ENCODE measurements around the gene TDG. TPM values are rescaled to one million over a fixed set of nuclear protein-coding genes. Genes with fewer than 3 reads are reported as not detected.

Gene TDG
- total RNA-seq, 4 donors from 2014 or later = 18.9 to 24.3 (median 21.1) TPM

GRCh38 chr12:103956509-103957027 lies 9.1 kb upstream of the TDG start:
- 0 to 1% methylated on average over 18 to 23 of the region's 31 CpGs for WGBS, 2 donors
- no peak for TF ChIP-seq POLR2A (IDR thresholded peaks at IDR 0.05)
- TF ChIP-seq, protein P1, sequence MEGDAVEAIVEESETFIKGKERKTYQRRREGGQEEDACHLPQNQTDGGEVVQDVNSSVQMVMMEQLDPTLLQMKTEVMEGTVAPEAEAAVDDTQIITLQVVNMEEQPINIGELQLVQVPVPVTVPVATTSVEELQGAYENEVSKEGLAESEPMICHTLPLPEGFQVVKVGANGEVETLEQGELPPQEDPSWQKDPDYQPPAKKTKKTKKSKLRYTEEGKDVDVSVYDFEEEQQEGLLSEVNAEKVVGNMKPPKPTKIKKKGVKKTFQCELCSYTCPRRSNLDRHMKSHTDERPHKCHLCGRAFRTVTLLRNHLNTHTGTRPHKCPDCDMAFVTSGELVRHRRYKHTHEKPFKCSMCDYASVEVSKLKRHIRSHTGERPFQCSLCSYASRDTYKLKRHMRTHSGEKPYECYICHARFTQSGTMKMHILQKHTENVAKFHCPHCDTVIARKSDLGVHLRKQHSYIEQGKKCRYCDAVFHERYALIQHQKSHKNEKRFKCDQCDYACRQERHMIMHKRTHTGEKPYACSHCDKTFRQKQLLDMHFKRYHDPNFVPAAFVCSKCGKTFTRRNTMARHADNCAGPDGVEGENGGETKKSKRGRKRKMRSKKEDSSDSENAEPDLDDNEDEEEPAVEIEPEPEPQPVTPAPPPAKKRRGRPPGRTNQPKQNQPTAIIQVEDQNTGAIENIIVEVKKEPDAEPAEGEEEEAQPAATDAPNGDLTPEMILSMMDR (IDR thresholded peaks at IDR 0.05) = no peak
- no peak for DNase-seq (ENCODE audit: low spot score in 2 of 2)
- H3K4me3 ChIP-seq (ENCODE audit: low read depth, poor library complexity, severe bottlenecking) = peak overlapping the region; percentile 68
- intact Hi-C loops (cut with DNase I; ENCODE audit: low total_unique reads) = no loop called here

DNA sequence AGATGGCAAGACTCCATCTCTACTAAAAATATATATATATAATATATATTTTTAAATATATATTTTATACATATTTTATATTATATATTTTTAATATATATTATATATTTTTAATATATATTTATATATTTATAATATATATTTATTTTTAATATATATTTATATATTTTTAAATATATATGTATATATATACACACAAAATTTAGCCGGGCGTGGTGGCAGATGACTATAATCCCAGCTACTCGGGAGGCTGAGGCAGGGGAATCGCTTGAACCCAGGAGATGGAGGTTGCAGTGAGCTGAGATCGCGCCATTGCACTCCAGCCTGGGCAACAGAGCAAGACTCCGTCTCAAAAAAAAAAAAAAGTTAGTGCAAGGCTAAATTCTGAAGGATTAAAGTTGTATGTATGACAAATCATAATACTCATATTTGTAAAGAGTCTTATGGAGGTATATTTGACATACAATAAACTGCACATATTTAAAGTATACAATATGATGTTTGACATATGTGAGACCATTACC lies 7.7 kb upstream of the TDG start:
- WGBS, 2 donors = 85 to 88% methylated on average over 7 of the region's 7 CpGs
- DNase-seq (ENCODE audit: low spot score in 2 of 2) = no peak
- TF ChIP-seq, protein P1 (IDR thresholded peaks at IDR 0.05) = no peak
- TF ChIP-seq POLR2A (IDR thresholded peaks at IDR 0.05) = no peak
- intact Hi-C loops (cut with DNase I; ENCODE audit: low total_unique reads) = no loop called here
- H3K4me3 ChIP-seq (ENCODE audit: low read depth, poor library complexity, severe bottlenecking) = no peak overlapping the region

GRCh38 chr12:103958621-103959020 lies 7.1 kb upstream of the TDG start:
- WGBS, 2 donors = 71 to 72% methylated on average over 1 of the region's 1 CpG
- no peak overlapping the region for H3K4me3 ChIP-seq (ENCODE audit: low read depth, poor library complexity, severe bottlenecking)
- DNase-seq (ENCODE audit: low spot score in 2 of 2) = no peak
- TF ChIP-seq, protein P1 (IDR thresholded peaks at IDR 0.05) = no peak
- TF ChIP-seq POLR2A (IDR thresholded peaks at IDR 0.05) = no peak
- intact Hi-C loops (cut with DNase I; ENCODE audit: low total_unique reads) = no loop called here

GRCh38 chr12:103960616-103961227 lies 5.0 kb upstream of the TDG start:
- TF ChIP-seq, protein P1 (IDR thresholded peaks at IDR 0.05) = no peak
- no peak for TF ChIP-seq POLR2A (IDR thresholded peaks at IDR 0.05)
- intact Hi-C loops (cut with DNase I; ENCODE audit: low total_unique reads) = no loop called here
- H3K4me3 ChIP-seq (ENCODE audit: low read depth, poor library complexity, severe bottlenecking) = no peak overlapping the region
- WGBS, 2 donors = 65 to 70% methylated on average over 7 of the region's 7 CpGs
- no peak for DNase-seq (ENCODE audit: low spot score in 2 of 2)

- H3K4me3 ChIP-seq (ENCODE audit: low read depth, poor library complexity, severe bottlenecking) = no peak overlapping the region
- TF ChIP-seq POLR2A (IDR thresholded peaks at IDR 0.05) = no peak
- TF ChIP-seq, protein P1 (IDR thresholded peaks at IDR 0.05) = no peak
- intact Hi-C loops (cut with DNase I; ENCODE audit: low total_unique reads) = no loop called here
- WGBS, 2 donors = 26 to 32% methylated on average over 1 of the region's 1 CpG
- DNase-seq (ENCODE audit: low spot score in 2 of 2) = no peak
These were observed 3.2 kb upstream of the TDG start for GRCh38 chr12:103962493-103962892.

Data from lower leg skin (tissue), 4 donors.